PC-3 (cell line): ENCODE results near the gene MAPK1. TPM values are rescaled to one million over a fixed set of nuclear protein-coding genes. Genes with fewer than 3 reads are reported as not detected.
"Not testable (repeated sequence)": the region's sequence is repeated elsewhere in the genome, so short reads cannot be mapped to it uniquely, and the experiment has no call there.

Experiments used
- ATAC-seq: fragments of 200-7000 bp; cut with Tn5 transposase; 2 replicates; pipeline ENCODE4 v1.9.1; 2020; ENCODE audit warnings: mild to moderate bottlenecking, moderate library complexity
- BruUV-seq: library from RNA; stranded (reverse); fragments of 400-500 nt; replicated peaks from 2 replicates; lab custom pipeline; 2021; lab: Mats Ljungman, UMichigan
- CTCF ChIA-PET: fragments of 300-600 bp; sonication (Branson Sonifier 250); formaldehyde crosslinking; loops from one replicate; lab custom pipeline; 2022; ENCODE audit warnings: antibody characterized with exemption; lab: Charles Lee
- POLR2A ChIA-PET: fragments of 300-600 bp; sonication (Branson Sonifier 250); formaldehyde crosslinking; loops from one replicate; lab custom pipeline; 2022; ENCODE audit warnings: antibody characterized with exemption; ENCODE audit not compliant: unreplicated experiment; lab: Charles Lee
- DNase-seq: peaks from one replicate; pipeline ENCODE4 v3.0.0-alpha.2; 2015
- H2AFZ ChIP-seq: fragments of 300-600 bp; sonication (generic); 2 replicates; pipeline ENCODE4 v1.6.0; 2016; ENCODE audit warnings: antibody characterized with exemption, low read length
- H3F3A ChIP-seq: fragments of 300-600 bp; sonication (generic); one replicate; pipeline ENCODE4 v1.6.0; 2017; ENCODE audit warnings: antibody characterized with exemption, low read length, control low read depth, mild to moderate bottlenecking; ENCODE audit not compliant: unreplicated experiment
- H3K27ac ChIP-seq: fragments of 300-600 bp; sonication (generic); 2 replicates; pipeline ENCODE4 v1.5.1; 2016; ENCODE audit warnings: mild to moderate bottlenecking, low read length
- H3K27me3 ChIP-seq: fragments of 300-600 bp; sonication (generic); 2 replicates; pipeline ENCODE4 v1.6.1; 2016; ENCODE audit warnings: low read length, mixed read lengths
- H3K36me3 ChIP-seq: fragments of 300-600 bp; sonication (generic); 2 replicates; pipeline ENCODE4 v1.6.1; 2016; ENCODE audit warnings: low read depth, mixed run types, low read length, mixed read lengths
- H3K4me1 ChIP-seq: fragments of 300-600 bp; sonication (generic); 2 replicates; pipeline ENCODE4 v1.5.1; 2016; ENCODE audit warnings: low read length; ENCODE audit not compliant: insufficient read depth
- H3K4me2 ChIP-seq: fragments of 300-600 bp; sonication (generic); 2 replicates; pipeline ENCODE4 v1.6.0; 2016; ENCODE audit warnings: low read length
- H3K4me3 ChIP-seq: fragments of 300-600 bp; sonication (generic); 2 replicates; pipeline ENCODE4 v1.5.1; 2016; ENCODE audit warnings: mild to moderate bottlenecking, low read length, mixed read lengths
- H3K79me2 ChIP-seq: fragments of 300-600 bp; sonication (generic); 2 replicates; pipeline ENCODE4 v1.6.1; 2017; ENCODE audit warnings: low read length, mixed read lengths
- H3K9ac ChIP-seq: fragments of 300-600 bp; sonication (generic); 2 replicates; pipeline ENCODE4 v1.6.0; 2016; ENCODE audit warnings: mild to moderate bottlenecking, low read length
- H3K9me2 ChIP-seq: fragments of 300-600 bp; sonication (generic); replicated peaks from 2 replicates; pipeline ENCODE4 v1.6.1; 2016; ENCODE audit warnings: mixed run types, low read length, mixed read lengths
- H3K9me3 ChIP-seq: fragments of 300-600 bp; sonication (generic); 2 replicates; pipeline ENCODE4 v1.6.1; 2016; ENCODE audit warnings: low read length, mixed read lengths
- H4K20me1 ChIP-seq: fragments of 300-600 bp; sonication (generic); 2 replicates; pipeline ENCODE4 v1.6.1; 2016; ENCODE audit warnings: low read length, mixed read lengths
- CTCF ChIP-seq: fragments of 300-600 bp; sonication (generic); conservative IDR thresholded peaks from 2 replicates; pipeline ENCODE4 v1.5.1; 2017; ENCODE audit warnings: antibody characterized with exemption, low read depth, mild to moderate bottlenecking, low read length
- EZH2 ChIP-seq: fragments of 300-600 bp; sonication (generic); IDR thresholded peaks from one replicate; pipeline ENCODE4 v1.6.1; 2017; ENCODE audit warnings: antibody characterized with exemption, mild to moderate bottlenecking, low read length; ENCODE audit not compliant: unreplicated experiment
- EZH2phosphoT487 ChIP-seq: fragments of 300-600 bp; sonication (generic); IDR thresholded peaks from 2 replicates; pipeline ENCODE4 v1.6.1; 2018; ENCODE audit warnings: mild to moderate bottlenecking, antibody characterized with exemption, low read length, borderline replicate concordance
- intact Hi-C: fragments of 100-400 bp; cut with micrococcal nuclease; formaldehyde crosslinking; loops from 2 replicates; pipeline ENCODE4 v1.9.0; 2023
- total RNA-seq: library from RNA; depleted of rRNA; stranded (reverse); fragments of >200 nt; gene quantifications from 2 replicates; pipeline ENCODE4 v1.2.3, GENCODE V29; 2014

The MAPK1 gene
- total RNA-seq, 1 experiment from 2014 or later = 25.1 TPM

DNA sequence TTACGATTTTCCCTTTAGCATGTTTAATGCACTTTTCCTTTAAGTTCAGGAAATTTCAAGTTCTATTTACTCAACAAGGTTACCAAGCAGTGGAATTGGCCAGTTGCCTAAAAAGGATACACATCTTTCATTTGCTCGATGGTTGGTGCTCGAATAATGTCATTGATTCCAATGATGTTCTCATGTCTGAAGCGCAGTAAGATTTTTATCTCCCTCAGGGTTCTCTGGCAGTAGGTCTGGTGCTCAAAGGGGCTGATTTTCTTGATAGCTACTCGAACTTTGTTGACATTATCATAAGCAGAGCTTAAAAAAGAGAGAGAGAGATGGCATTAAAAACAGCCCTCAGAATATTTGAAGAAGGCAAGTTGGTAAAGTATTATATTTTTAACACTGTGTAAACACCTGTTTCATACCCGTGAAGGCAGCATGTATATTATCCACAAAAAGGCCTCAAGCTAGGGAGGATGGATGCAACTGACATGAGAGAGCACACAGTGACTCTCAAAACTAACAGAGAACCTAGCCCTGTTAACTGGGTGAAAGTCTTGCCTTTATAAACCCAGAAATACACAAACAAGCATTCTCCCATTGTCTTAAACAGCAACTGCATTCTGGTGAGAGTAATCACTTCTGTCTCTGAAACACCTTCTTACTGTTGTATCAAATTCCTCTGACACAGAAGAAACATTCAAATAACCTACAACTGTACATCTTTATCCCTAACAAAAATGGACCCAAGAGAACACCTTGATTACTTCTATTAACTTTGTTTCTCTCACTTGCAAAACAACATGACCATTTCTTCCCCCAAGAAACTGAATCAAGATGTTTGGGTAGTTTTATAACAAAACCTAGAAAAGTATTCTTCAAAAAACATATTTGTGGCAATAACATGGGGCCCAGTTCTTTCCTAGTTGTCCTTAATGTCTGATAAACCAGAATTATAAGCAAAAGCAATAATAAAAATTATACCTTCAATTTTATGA is 59.6 kb downstream of the MAPK1 start:
- no peak overlapping the region for H3K4me3 ChIP-seq
- no peaks in the 10 kb centered on the region for H3F3A ChIP-seq
- ChIA-PET CTCF (no interaction called here), POLR2A (no interaction called here)
- peaks cover 24% of the 10 kb centered on the region for H3K36me3 ChIP-seq
- H3K27me3 ChIP-seq = no peaks in the 10 kb centered on the region
- intact Hi-C loops = no loop called here
- H3K27ac ChIP-seq = no peak overlapping the region
- ATAC-seq = no peak
- TF ChIP-seq EZH2phosphoT487 = no peak
- TF ChIP-seq EZH2 = no peak
- TF ChIP-seq CTCF = no peak
- H3K9me2 ChIP-seq = no peaks in the 10 kb centered on the region
- H4K20me1 ChIP-seq = no peaks in the 10 kb centered on the region
- H3K4me1 ChIP-seq = no peaks in the 10 kb centered on the region
- H3K9me3 ChIP-seq = no peaks in the 10 kb centered on the region
- H3K4me2 ChIP-seq = no peak overlapping the region
- no TSS peak for BruUV-seq
- no peak overlapping the region for H3K9ac ChIP-seq
- peak; percentile 8 for DNase-seq
- H2AFZ ChIP-seq = no peak overlapping the region
- H3K79me2 ChIP-seq = peaks cover 46% of the 10 kb centered on the region

DNA sequence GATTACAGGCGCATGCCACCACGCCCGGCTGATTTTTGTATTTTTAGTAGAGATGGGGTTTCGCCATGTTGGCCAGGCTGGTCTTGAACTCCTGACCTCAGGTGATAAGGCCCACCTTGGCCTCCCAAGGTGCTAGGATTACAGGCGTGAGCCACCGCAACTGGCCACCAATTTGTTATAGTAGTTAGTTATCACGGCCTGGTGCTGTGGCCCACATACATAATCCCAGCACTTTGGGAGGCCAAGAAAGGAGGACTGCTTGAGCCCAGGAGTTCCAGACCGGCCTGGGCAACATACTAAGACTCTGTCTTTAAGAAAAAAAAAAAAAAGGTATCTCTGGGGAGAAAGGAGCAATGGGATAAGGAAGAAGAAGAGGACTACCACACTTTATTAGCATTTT is 62.1 kb downstream of the MAPK1 start:
- Histone ChIP-seq H3K36me3 (peaks cover 27% of the 10 kb centered on the region), H3K79me2 (peaks cover 26% of the 10 kb centered on the region; the same call in 1 of the 2 replicates)
- H2AFZ ChIP-seq, H3K27ac ChIP-seq, CTCF ChIA-PET, H4K20me1 ChIP-seq, H3K27me3 ChIP-seq, H3K4me3 ChIP-seq, H3K4me2 ChIP-seq, H3K9me3 ChIP-seq, H3K4me1 ChIP-seq, H3K9me2 ChIP-seq, H3F3A ChIP-seq, BruUV-seq, POLR2A ChIA-PET, H3K9ac ChIP-seq, ATAC-seq, DNase-seq, intact Hi-C loops: not testable (repeated sequence)

DNA sequence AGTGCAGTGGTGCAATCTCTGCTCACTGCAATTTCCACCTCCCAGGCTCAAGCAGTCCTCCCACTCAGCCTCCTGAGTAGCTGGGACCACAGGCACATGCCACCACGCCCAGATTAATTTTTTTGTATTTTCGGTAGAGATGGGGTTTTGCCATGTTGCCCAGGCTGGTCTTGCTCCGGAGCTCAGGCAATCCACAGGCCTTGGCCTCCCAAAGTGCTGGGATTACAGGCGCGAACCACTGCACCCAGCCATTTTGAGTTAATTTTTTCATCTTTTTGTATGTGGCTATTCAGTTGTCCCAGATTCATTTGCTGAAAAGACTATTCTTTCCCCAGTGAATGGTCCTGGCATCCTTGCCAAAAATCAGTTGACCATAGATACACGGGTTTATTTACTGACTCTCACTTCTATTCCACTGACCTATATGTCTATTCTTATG is 63.6 kb downstream of the MAPK1 start:
- no peak for DNase-seq
- intact Hi-C loops = no loop called here
- Histone ChIP-seq H3K36me3 (peaks cover 27% of the 10 kb centered on the region), H3K9me2 (no peaks in the 10 kb centered on the region), H3K9ac (no peak overlapping the region), H3F3A (no peaks in the 10 kb centered on the region), H3K27me3 (no peaks in the 10 kb centered on the region), H3K4me2 (no peak overlapping the region), H3K27ac (no peak overlapping the region), H3K9me3 (no peaks in the 10 kb centered on the region), H2AFZ (no peak overlapping the region), H3K79me2 (peaks cover 17% of the 10 kb centered on the region; the same call in 1 of the 2 replicates), H4K20me1 (no peaks in the 10 kb centered on the region), H3K4me3 (no peak overlapping the region), H3K4me1 (no peaks in the 10 kb centered on the region)
- TF ChIP-seq CTCF (no peak), EZH2phosphoT487 (no peak)
- ChIA-PET CTCF (no interaction called here), POLR2A (no interaction called here)
- BruUV-seq = no TSS peak
- no peak for ATAC-seq
